Hepatocyte (in vitro differentiated cells): ENCODE measurements around the gene CGB5. TPM values are rescaled to one million over a fixed set of nuclear protein-coding genes. Genes with fewer than 3 reads are reported as not detected.

Source experiments
- DNase-seq: peaks from one replicate; pipeline ENCODE4 v3.0.0-alpha.2; 2016; ENCODE audit warnings: low spot score
- H2AFZ ChIP-seq: fragments of 200-600 bp; sonication (generic); 2 replicates; pipeline ENCODE4 v1.6.0; 2016; ENCODE audit warnings: antibody characterized with exemption, mild to moderate bottlenecking
- H3K27ac ChIP-seq: fragments of 200-600 bp; sonication (generic); 2 replicates; pipeline ENCODE4 v1.5.1; 2016; ENCODE audit warnings: mild to moderate bottlenecking
- H3K27me3 ChIP-seq: fragments of 200-600 bp; sonication (generic); 2 replicates; pipeline ENCODE4 v1.6.1; 2016
- H3K36me3 ChIP-seq: fragments of 200-600 bp; sonication (generic); replicated peaks from 2 replicates; pipeline ENCODE4 v1.5.1; 2016; ENCODE audit warnings: low read depth; ENCODE audit not compliant: insufficient read depth
- H3K4me1 ChIP-seq: fragments of 200-600 bp; sonication (generic); 2 replicates; pipeline ENCODE4 v1.5.1; 2016; ENCODE audit warnings: mild to moderate bottlenecking, moderate library complexity; ENCODE audit not compliant: insufficient read depth
- H3K4me2 ChIP-seq: fragments of 200-600 bp; sonication (generic); 2 replicates; pipeline ENCODE4 v1.6.0; 2016
- H3K4me3 ChIP-seq: fragments of 200-600 bp; sonication (generic); 2 replicates; pipeline ENCODE4 v1.5.1; 2016; ENCODE audit warnings: mild to moderate bottlenecking
- H3K79me2 ChIP-seq: fragments of 200-600 bp; sonication (generic); 2 replicates; pipeline ENCODE4 v1.6.0; 2017; ENCODE audit warnings: mild to moderate bottlenecking
- H3K9me2 ChIP-seq: fragments of 200-600 bp; sonication (generic); replicated peaks from 2 replicates; pipeline ENCODE4 v1.6.0; 2017; ENCODE audit warnings: mild to moderate bottlenecking; ENCODE audit not compliant: insufficient read depth
- H3K9me3 ChIP-seq: fragments of 200-600 bp; sonication (generic); 2 replicates; pipeline ENCODE4 v1.5.1; 2016; ENCODE audit warnings: low read depth, mild to moderate bottlenecking
- H4K20me1 ChIP-seq: fragments of 200-600 bp; sonication (generic); 2 replicates; pipeline ENCODE4 v1.6.0; 2016; ENCODE audit warnings: mild to moderate bottlenecking; ENCODE audit not compliant: insufficient read depth, poor library complexity, severe bottlenecking
- CTCF ChIP-seq: fragments of 200-600 bp; sonication (generic); IDR thresholded peaks from 2 replicates; pipeline ENCODE4 v1.5.1; 2016; ENCODE audit warnings: antibody characterized with exemption, mild to moderate bottlenecking; ENCODE audit not compliant: poor library complexity
- EZH2 ChIP-seq: fragments of 200-600 bp; sonication (generic); IDR thresholded peaks from 2 replicates; pipeline ENCODE4 v1.6.1; 2016; ENCODE audit warnings: antibody characterized with exemption, mild to moderate bottlenecking, borderline replicate concordance
- EZH2phosphoT487 ChIP-seq: fragments of 200-600 bp; sonication (generic); IDR thresholded peaks from one replicate; pipeline ENCODE4 v1.6.1; 2018; ENCODE audit warnings: antibody characterized with exemption, mild to moderate bottlenecking, low read depth, moderate library complexity; ENCODE audit not compliant: unreplicated experiment, severe bottlenecking
- WGBS: methylation state at CpG from one replicate; pipeline ENCODE4 v1.1.6; 2016; ENCODE audit warnings: low lambda C conversion rate; ENCODE audit errors: missing lambda C conversion rate; 5-methylcytosine and 5-hydroxymethylcytosine counted together
- polyA plus RNA-seq: library from polyadenylated mRNA; unstranded; fragments of >200 nt; fragmentation: Nextera tagmentation; extraction: Ambion mirVana; gene quantifications from 2 replicates; pipeline ENCODE4 v1.2.1, GENCODE V29; 2016
- total RNA-seq: library from RNA; depleted of rRNA; stranded (reverse); fragments of >200 nt; gene quantifications from 2 replicates; pipeline ENCODE4 v1.2.3, GENCODE V29; 2014

Gene CGB5
- total and polyA plus RNA-seq, 2 experiments from 2014 or later = 0.22 to 1.9 TPM

GRCh38 chr19:49059053-49059452 lies 15.4 kb downstream of the CGB5 start:
- Histone ChIP-seq H3K4me2 (no peak overlapping the region), H3K4me1 (peaks cover 17% of the 10 kb centered on the region), H3K9me2 (no peaks in the 10 kb centered on the region), H4K20me1 (no peaks in the 10 kb centered on the region), H3K4me3 (no peak overlapping the region), H3K36me3 (no peaks in the 10 kb centered on the region), H3K79me2 (no peaks in the 10 kb centered on the region), H2AFZ (no peak overlapping the region), H3K27me3 (peaks cover 9% of the 10 kb centered on the region), H3K27ac (no peak overlapping the region), H3K9me3 (no peaks in the 10 kb centered on the region)
- DNase-seq = no peak
- 60% methylated on average over 9 of the region's 9 CpGs for WGBS
- no peak for TF ChIP-seq CTCF
- no peak for TF ChIP-seq EZH2phosphoT487
- no peak for TF ChIP-seq EZH2

GRCh38 chr19:49061000-49061399 lies 17.4 kb downstream of the CGB5 start:
- H3K79me2 ChIP-seq = no peaks in the 10 kb centered on the region
- TF ChIP-seq EZH2 (no peak), EZH2phosphoT487 (no peak), CTCF (no peak)
- H3K27ac ChIP-seq = no peak overlapping the region
- H3K4me3 ChIP-seq = no peak overlapping the region
- peaks cover 13% of the 10 kb centered on the region for H3K27me3 ChIP-seq
- 100% methylated on average over 2 of the region's 2 CpGs for WGBS
- no peaks in the 10 kb centered on the region for H3K9me2 ChIP-seq
- H3K36me3 ChIP-seq = no peaks in the 10 kb centered on the region
- H3K4me1 ChIP-seq = peaks cover 24% of the 10 kb centered on the region
- no peak overlapping the region for H3K4me2 ChIP-seq
- H2AFZ ChIP-seq = no peak overlapping the region
- H3K9me3 ChIP-seq = no peaks in the 10 kb centered on the region
- no peak for DNase-seq
- H4K20me1 ChIP-seq = no peaks in the 10 kb centered on the region

- no peaks in the 10 kb centered on the region for H3K79me2 ChIP-seq
- H3K4me2 ChIP-seq = no peak overlapping the region
- DNase-seq = no peak
- H2AFZ ChIP-seq = no peak overlapping the region
- H3K27me3 ChIP-seq = peaks cover 12% of the 10 kb centered on the region
- H3K9me3 ChIP-seq = no peaks in the 10 kb centered on the region
- no peaks in the 10 kb centered on the region for H3K36me3 ChIP-seq
- H4K20me1 ChIP-seq = no peaks in the 10 kb centered on the region
- no peak for TF ChIP-seq EZH2
- TF ChIP-seq CTCF = no peak
- TF ChIP-seq EZH2phosphoT487 = no peak
- no peak overlapping the region for H3K4me3 ChIP-seq
- 90% methylated on average over 24 of the region's 25 CpGs for whole genome bisulfite sequencing
- peaks cover 20% of the 10 kb centered on the region for H3K4me1 ChIP-seq
- no peak overlapping the region for H3K27ac ChIP-seq
- H3K9me2 ChIP-seq = no peaks in the 10 kb centered on the region
Measured at GRCh38 chr19:49061445-49061844, 17.8 kb downstream of the CGB5 start.

- no peaks in the 10 kb centered on the region for H3K79me2 ChIP-seq
- no peak overlapping the region for H3K4me3 ChIP-seq
- no peaks in the 10 kb centered on the region for H3K9me2 ChIP-seq
- no peaks in the 10 kb centered on the region for H3K9me3 ChIP-seq
- H3K4me1 ChIP-seq = peaks cover 7% of the 10 kb centered on the region
- WGBS = 56% methylated on average over 5 of the region's 10 CpGs
- no peaks in the 10 kb centered on the region for H4K20me1 ChIP-seq
- H3K27ac ChIP-seq = peak overlapping the region; percentile 57
- H2AFZ ChIP-seq = no peak overlapping the region
- DNase-seq = no peak
- peaks cover 15% of the 10 kb centered on the region for H3K27me3 ChIP-seq
- H3K36me3 ChIP-seq = no peaks in the 10 kb centered on the region
- TF ChIP-seq EZH2 (no peak), EZH2phosphoT487 (no peak), CTCF (no peak)
- peak overlapping the region; percentile 91 for H3K4me2 ChIP-seq
Measured at GRCh38 chr19:49064029-49064629, 20.5 kb downstream of the CGB5 start.
